Measurements from ENCODE around the gene DDX39B. TPM values are rescaled to one million over a fixed set of nuclear protein-coding genes. Genes with fewer than 3 reads are reported as not detected.

The DDX39B gene
- total RNA-seq, 1 experiment from 2014 or later = 813 TPM

DNA sequence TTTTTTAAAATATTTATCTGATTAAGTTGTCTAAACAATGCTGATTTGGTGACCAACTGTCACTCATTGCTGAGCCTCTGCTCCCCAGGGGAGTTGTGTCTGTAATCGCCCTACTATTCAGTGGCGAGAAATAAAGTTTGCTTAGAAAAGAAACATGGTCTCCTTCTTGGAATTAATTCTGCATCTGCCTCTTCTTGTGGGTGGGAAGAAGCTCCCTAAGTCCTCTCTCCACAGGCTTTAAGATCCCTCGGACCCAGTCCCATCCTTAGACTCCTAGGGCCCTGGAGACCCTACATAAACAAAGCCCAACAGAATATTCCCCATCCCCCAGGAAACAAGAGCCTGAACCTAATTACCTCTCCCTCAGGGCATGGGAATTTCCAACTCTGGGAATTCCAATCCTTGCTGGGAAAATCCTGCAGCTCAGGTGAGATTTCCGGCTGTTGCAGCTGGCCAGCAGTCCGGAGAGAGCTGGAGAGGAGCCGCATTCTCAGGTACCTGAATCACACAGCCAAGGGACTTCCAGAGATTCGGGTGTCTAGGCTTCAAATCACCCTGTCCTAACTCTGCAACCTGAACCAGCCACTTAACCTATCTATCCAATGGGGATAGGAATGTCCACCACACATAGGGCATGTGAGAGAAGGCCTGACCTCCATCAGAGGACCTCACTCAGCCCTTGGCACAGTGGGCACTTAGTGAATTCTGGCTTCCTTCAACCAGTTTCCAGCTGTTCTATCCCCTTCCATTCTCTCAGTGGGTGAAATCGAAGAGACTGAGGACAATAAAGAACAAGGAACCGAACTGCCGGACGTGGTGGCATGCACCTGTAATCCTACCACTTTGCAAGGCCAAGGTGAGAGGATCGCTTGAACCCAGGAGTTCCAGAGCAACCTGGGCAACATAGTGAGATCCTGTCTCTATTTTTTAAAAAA, 36.6 kb upstream of the DDX39B start:
- Mint-ChIP-seq H3K27me3 (ENCODE audit: low read depth) (peaks cover 45% of the 10 kb centered on the region), H3K27ac (peak overlapping the region in 1 of 3 experiments; percentile 73; a peak in 1 of 7 replicates), H3K9me3 (no peaks in the 10 kb centered on the region; a peak in 2 of 5 replicates), H3K4me3 (no peak overlapping the region), H3K4me1 (peaks cover 37 to 41% of the 10 kb centered on the region in 2 experiments), H3K36me3 (ENCODE audit: insufficient read depth in 1 of 3, low read depth in 3 of 3) (no peaks in the 10 kb centered on the region)
- DNase-seq = peak; percentile 83
- Histone ChIP-seq H2BK15ac (ENCODE audit: low read depth, low read length) (no peak overlapping the region), H2AK5ac (ENCODE audit: insufficient read length, low read length) (no peak overlapping the region), H3K79me1 (ENCODE audit: insufficient read depth, low read depth, low read length, poor library complexity, severe bottlenecking) (no peaks in the 10 kb centered on the region), H3K79me2 (ENCODE audit: insufficient read depth, low read length) (no peaks in the 10 kb centered on the region), H4K91ac (ENCODE audit: insufficient read length, low read depth, low read length) (no peak overlapping the region), H3K4me2 (ENCODE audit: insufficient read depth, insufficient read length, low read length) (no peak overlapping the region), H3K23me2 (ENCODE audit: insufficient read length, low read depth, low read length, poor library complexity, severe bottlenecking) (peaks cover 11% of the 10 kb centered on the region), H3K4ac (ENCODE audit: low read depth, low read length) (no peak overlapping the region), H2AFZ (ENCODE audit: low read length) (no peak overlapping the region), H2BK120ac (ENCODE audit: low read depth, low read length, poor library complexity, severe bottlenecking) (no peak overlapping the region), H3K18ac (ENCODE audit: insufficient read length, low read depth, low read length) (peak overlapping the region; percentile 25), H2BK5ac (ENCODE audit: insufficient read length, low read length) (no peak overlapping the region), H4K8ac (replicated peaks; ENCODE audit: insufficient read length, low read depth, low read length) (no peak overlapping the region), H2BK20ac (ENCODE audit: low read depth, low read length, poor library complexity, severe bottlenecking) (no peak overlapping the region), H3K4me1 (ENCODE audit: insufficient read depth, low read length) (peaks cover 2% of the 10 kb centered on the region; the same call in 1 of the 2 replicates), H3K9ac (ENCODE audit: extremely low read depth, insufficient read length, low read length) (no peak overlapping the region), H3K27me3 (ENCODE audit: insufficient read depth, low read length) (no peaks in the 10 kb centered on the region), H3K14ac (ENCODE audit: insufficient read depth, low read length) (no peak overlapping the region; the same call in 1 of the 2 replicates), H3K23ac (ENCODE audit: insufficient read length, low read depth, low read length) (no peak overlapping the region), H4K5ac (ENCODE audit: insufficient read length, low read depth, low read length) (no peak overlapping the region), H3K9me3 (ENCODE audit: control insufficient read depth, low read depth, low read length) (no peaks in the 10 kb centered on the region), H3T11ph (ENCODE audit: low read length) (no peak overlapping the region), H3K27ac (ENCODE audit: insufficient read length, low read depth, low read length) (no peak overlapping the region), H2BK12ac (ENCODE audit: insufficient read length, low read depth, low read length) (no peak overlapping the region), H4K20me1 (ENCODE audit: control insufficient read depth, insufficient read depth, insufficient read length) (no peaks in the 10 kb centered on the region), H3K56ac (ENCODE audit: insufficient read length, low read depth, low read length) (no peak overlapping the region)
- whole genome bisulfite sequencing (ENCODE audit: extremely low coverage, insufficient read length, low lambda C conversion rate) = no CpG with 5 or more reads among the region's 12 CpGs
- TF ChIP-seq, protein P1, sequence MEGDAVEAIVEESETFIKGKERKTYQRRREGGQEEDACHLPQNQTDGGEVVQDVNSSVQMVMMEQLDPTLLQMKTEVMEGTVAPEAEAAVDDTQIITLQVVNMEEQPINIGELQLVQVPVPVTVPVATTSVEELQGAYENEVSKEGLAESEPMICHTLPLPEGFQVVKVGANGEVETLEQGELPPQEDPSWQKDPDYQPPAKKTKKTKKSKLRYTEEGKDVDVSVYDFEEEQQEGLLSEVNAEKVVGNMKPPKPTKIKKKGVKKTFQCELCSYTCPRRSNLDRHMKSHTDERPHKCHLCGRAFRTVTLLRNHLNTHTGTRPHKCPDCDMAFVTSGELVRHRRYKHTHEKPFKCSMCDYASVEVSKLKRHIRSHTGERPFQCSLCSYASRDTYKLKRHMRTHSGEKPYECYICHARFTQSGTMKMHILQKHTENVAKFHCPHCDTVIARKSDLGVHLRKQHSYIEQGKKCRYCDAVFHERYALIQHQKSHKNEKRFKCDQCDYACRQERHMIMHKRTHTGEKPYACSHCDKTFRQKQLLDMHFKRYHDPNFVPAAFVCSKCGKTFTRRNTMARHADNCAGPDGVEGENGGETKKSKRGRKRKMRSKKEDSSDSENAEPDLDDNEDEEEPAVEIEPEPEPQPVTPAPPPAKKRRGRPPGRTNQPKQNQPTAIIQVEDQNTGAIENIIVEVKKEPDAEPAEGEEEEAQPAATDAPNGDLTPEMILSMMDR (conservative IDR thresholded peaks at IDR 0.05) = no peak
